ENCODE results near the gene TSHZ1.

GRCh38 chr18:75297731-75298130, 87.1 kb downstream of the TSHZ1 start:
- TF ChIP-seq BHLHE40 (IDR thresholded peaks at IDR 0.05; ENCODE audit: borderline replicate concordance) (no peak), SP1 (IDR thresholded peaks at IDR 0.05) (no peak), FOXM1 (IDR thresholded peaks at IDR 0.05; ENCODE audit: borderline replicate concordance) (no peak)

Measured in HEK293T (cell line).